Measurements from ENCODE around the gene CTSZ. TPM values are rescaled to one million over a fixed set of nuclear protein-coding genes. Genes with fewer than 3 reads are reported as not detected.
A peak's percentile ranks its signal among the peaks of the same experiment; 100 is the strongest.

The CTSZ gene
- total and polyA plus RNA-seq, 8 donors: 92.2 to 479 (median 109) TPM

DNA sequence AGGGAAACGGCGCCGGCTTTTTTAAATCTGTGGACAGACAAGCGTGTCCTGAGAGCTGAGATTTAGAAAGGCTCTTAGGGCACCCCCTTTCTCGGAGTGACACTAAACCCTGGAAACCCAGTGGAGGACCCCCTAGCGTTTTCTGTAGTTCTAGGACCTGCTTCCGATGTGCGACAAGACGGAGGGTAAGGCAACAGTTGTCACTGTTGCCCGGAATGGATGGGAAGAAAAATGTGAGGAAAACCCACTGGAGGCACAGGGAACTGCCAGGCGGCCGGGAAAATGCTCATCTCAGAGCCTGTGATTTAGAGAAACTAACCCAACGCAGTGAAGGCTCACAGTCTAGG lies 25.6 kb upstream of the CTSZ start:
- Histone ChIP-seq H3K27ac (peak overlapping the region; percentile 89 to 94), H3K4me3 (peak overlapping the region; percentile 74 to 88), H3K9me3 (no peaks in the 10 kb centered on the region), H3K27me3 (no peaks in the 10 kb centered on the region), H3K4me1 (peaks cover 34 to 50% of the 10 kb centered on the region in 2 donors), H3K36me3 (peaks cover 5 to 66% of the 10 kb centered on the region in 2 donors)
- intact Hi-C loops (cut with DNase I): no loop called here
- TF ChIP-seq CTCF (IDR thresholded peaks at IDR 0.05): no peak
- DNase-seq: no peak
- peak; percentile 7 for ATAC-seq

- H3K36me3 ChIP-seq: peaks cover 3 to 66% of the 10 kb centered on the region in 2 donors
- peak within 1 kb of the TSS; percentile 89 to 94 for H3K27ac ChIP-seq
- no peaks in the 10 kb centered on the region for H3K9me3 ChIP-seq
- no peak for TF ChIP-seq CTCF (IDR thresholded peaks at IDR 0.05)
- peak; percentile 99 for ATAC-seq
- peaks cover 34 to 55% of the 10 kb centered on the region in 2 donors for H3K4me1 ChIP-seq
- peak; percentile 91 to 98 (median 96) for DNase-seq
- H3K4me3 ChIP-seq: peak within 1 kb of the TSS; percentile 74 to 88
- intact Hi-C loops (cut with DNase I): no loop called here
- H3K27me3 ChIP-seq: no peaks in the 10 kb centered on the region
Observed at GRCh38 chr20:59032023-59032712, 25.1 kb upstream of the CTSZ start, which contains the start of gene ATP5F1E. ATP5F1E (minus strand) TSS chr20:59032335; CDS start chr20:59032251, 84 bp downstream.

DNA sequence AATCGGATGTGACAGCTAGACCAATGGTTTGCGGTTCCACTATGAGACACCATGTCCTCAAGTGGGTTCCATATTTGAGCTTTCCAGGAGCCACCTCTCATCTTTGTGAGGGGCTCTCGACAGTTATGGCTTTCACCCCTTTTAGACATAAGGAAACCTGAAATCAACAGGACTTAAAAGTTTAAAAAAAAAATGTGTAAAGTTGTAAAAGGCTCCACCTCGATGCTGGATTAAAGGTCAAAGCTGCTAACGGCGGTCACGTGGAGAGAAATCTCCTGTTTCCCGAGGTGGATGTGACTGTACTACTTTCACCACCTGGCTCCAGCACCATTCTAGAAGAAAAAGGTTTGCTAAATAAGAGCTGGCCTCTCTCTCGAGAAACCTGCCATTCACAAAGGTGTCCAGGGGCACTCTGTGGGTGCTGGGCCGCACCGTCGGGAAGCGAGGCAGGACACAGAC lies 24.5 kb upstream of the CTSZ start:
- Histone ChIP-seq H3K27ac (peak overlapping the region; percentile 89 to 94), H3K36me3 (peaks cover 0 to 66% of the 10 kb centered on the region in 2 donors), H3K4me3 (peak overlapping the region; percentile 74 to 88), H3K27me3 (no peaks in the 10 kb centered on the region), H3K9me3 (no peaks in the 10 kb centered on the region), H3K4me1 (peaks cover 34 to 60% of the 10 kb centered on the region in 2 donors)
- DNase-seq (no peak), ATAC-seq (peak; percentile 17)
- intact Hi-C loops (cut with DNase I): no loop called here
- no peak for TF ChIP-seq CTCF (IDR thresholded peaks at IDR 0.05)

- Histone ChIP-seq H3K27ac (peak overlapping the region in 1 of 2 donors; percentile 94), H3K4me3 (peak overlapping the region; percentile 74 to 88), H3K36me3 (peaks cover 0 to 66% of the 10 kb centered on the region in 2 donors), H3K4me1 (peaks cover 34 to 66% of the 10 kb centered on the region in 2 donors), H3K9me3 (no peaks in the 10 kb centered on the region), H3K27me3 (no peaks in the 10 kb centered on the region)
- ATAC-seq: no peak
- intact Hi-C loops (cut with DNase I): no loop called here
- no peak for TF ChIP-seq CTCF (IDR thresholded peaks at IDR 0.05)
- DNase-seq: no peak
Observed at GRCh38 chr20:59030911-59031563, 24.0 kb upstream of the CTSZ start.

- Histone ChIP-seq H3K9me3 (no peaks in the 10 kb centered on the region), H3K27ac (peak overlapping the region in 1 of 2 donors; percentile 40), H3K4me1 (peaks cover 34 to 69% of the 10 kb centered on the region in 2 donors), H3K4me3 (peak overlapping the region in 1 of 2 donors; percentile 23), H3K36me3 (peaks cover 0 to 66% of the 10 kb centered on the region in 2 donors), H3K27me3 (no peaks in the 10 kb centered on the region)
- TF ChIP-seq CTCF (IDR thresholded peaks at IDR 0.05): no peak
- intact Hi-C loops (cut with DNase I): no loop called here
- DNase-seq (no peak), ATAC-seq (peak; percentile 21)
Observed at GRCh38 chr20:59028812-59029211, 21.8 kb upstream of the CTSZ start.

All from left lung (tissue), 10 donors.